Measurements from ENCODE around the gene LARGE1. TPM values are rescaled to one million over a fixed set of nuclear protein-coding genes. Genes with fewer than 3 reads are reported as not detected.

Gene LARGE1
- polyA plus RNA-seq, 3 donors: 0.05 to 0.13 TPM; not detected in 1

DNA sequence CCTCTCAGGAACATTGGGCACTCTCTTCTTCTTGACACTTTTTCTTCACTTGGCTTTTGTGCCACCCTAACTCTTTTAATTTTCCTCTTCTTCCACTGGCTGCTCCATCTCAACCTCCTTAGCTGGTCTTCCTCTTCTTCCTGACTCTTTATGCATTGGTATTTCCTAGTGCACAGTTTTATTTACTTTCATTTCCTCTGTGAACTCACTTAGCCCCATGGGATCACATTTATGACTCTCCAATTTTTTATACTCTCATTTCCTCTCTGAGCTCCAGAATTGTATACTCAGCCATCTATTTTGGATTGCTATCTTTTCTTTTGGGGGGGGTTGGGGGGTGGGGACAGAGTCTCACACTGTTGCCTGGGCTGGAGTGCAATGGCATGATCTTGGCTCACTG lies 38.5 kb upstream of the LARGE1 start:
- intact Hi-C loops (cut with micrococcal nuclease): no loop called here
- Histone ChIP-seq H3K27me3 (ENCODE audit: control insufficient read depth in 2 of 2, insufficient read depth in 2 of 2, low read length in 2 of 2) (no peaks in the 10 kb centered on the region), H3K27ac (ENCODE audit: low read depth in 1 of 2, low read length in 2 of 2) (no peak overlapping the region), H3K9ac (ENCODE audit: insufficient read depth, low read length, poor library complexity, severe bottlenecking) (no peak overlapping the region), H3K4me2 (replicated peaks; ENCODE audit: extremely low read depth, low read length, poor library complexity, severe bottlenecking) (no peak overlapping the region), H3K36me3 (replicated peaks in 1 of 2; ENCODE audit: control insufficient read depth in 1 of 2, insufficient read depth in 2 of 2, low read length in 2 of 2) (no peaks in the 10 kb centered on the region), H2AFZ (ENCODE audit: insufficient read depth, low read depth, low read length, poor library complexity, severe bottlenecking) (no peak overlapping the region), H3K4me1 (ENCODE audit: control insufficient read depth in 1 of 2, insufficient read depth in 2 of 2, low read length in 2 of 2) (no peaks in the 10 kb centered on the region), H3K79me2 (ENCODE audit: insufficient read depth, low read length) (no peaks in the 10 kb centered on the region), H3K9me3 (replicated peaks in 1 of 2; ENCODE audit: control insufficient read depth in 1 of 2, insufficient read depth in 1 of 2, low read length in 2 of 2) (peaks cover 4 to 6% of the 10 kb centered on the region in 2 donors), H3K4me3 (replicated peaks in 1 of 3; ENCODE audit: low read depth in 2 of 3, low read length in 3 of 3) (no peak overlapping the region), H4K20me1 (ENCODE audit: insufficient read depth, low read length) (no peaks in the 10 kb centered on the region)
- H3K27me3 Mint-ChIP-seq (ENCODE audit: low read depth in 3 of 3): peaks cover 0 to 3% (median 0%) of the 10 kb centered on the region in 3 donors
- TF ChIP-seq, protein P1, sequence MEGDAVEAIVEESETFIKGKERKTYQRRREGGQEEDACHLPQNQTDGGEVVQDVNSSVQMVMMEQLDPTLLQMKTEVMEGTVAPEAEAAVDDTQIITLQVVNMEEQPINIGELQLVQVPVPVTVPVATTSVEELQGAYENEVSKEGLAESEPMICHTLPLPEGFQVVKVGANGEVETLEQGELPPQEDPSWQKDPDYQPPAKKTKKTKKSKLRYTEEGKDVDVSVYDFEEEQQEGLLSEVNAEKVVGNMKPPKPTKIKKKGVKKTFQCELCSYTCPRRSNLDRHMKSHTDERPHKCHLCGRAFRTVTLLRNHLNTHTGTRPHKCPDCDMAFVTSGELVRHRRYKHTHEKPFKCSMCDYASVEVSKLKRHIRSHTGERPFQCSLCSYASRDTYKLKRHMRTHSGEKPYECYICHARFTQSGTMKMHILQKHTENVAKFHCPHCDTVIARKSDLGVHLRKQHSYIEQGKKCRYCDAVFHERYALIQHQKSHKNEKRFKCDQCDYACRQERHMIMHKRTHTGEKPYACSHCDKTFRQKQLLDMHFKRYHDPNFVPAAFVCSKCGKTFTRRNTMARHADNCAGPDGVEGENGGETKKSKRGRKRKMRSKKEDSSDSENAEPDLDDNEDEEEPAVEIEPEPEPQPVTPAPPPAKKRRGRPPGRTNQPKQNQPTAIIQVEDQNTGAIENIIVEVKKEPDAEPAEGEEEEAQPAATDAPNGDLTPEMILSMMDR (IDR thresholded peaks at IDR 0.05): no peak
- H3K36me3 Mint-ChIP-seq: no peaks in the 10 kb centered on the region
- H3K9me3 Mint-ChIP-seq: peaks cover 0 to 13% (median 1%) of the 10 kb centered on the region in 7 donors
- no peak overlapping the region for H3K27ac Mint-ChIP-seq
- no peaks in the 10 kb centered on the region for H3K4me1 Mint-ChIP-seq
- no peak for DNase-seq
- H3K4me3 Mint-ChIP-seq: no peak overlapping the region

DNA sequence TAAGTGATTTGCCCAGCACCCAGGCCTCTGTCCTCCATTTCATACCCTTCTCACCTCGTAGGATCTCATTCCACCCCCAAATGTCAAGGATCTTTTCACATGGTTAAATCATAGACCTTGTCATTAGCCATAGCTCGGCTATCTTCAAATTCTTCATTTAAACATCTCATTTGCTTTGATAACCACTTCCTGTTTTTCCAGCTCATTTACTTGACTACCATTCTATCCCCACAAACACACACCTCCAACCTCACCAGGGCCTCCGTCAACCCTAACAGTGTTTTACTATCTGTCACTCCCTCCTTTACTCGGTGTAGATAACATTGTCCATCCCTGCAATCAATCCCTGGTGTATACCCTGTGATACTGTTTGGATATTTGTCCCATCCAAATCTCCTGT lies 36.8 kb upstream of the LARGE1 start:
- WGBS (ENCODE audit: insufficient coverage): 54% methylated on average over 3 of the region's 4 CpGs
- Histone ChIP-seq H3K4me3 (replicated peaks in 1 of 3; ENCODE audit: low read depth in 2 of 3, low read length in 3 of 3) (no peak overlapping the region), H3K9ac (ENCODE audit: insufficient read depth, low read length, poor library complexity, severe bottlenecking) (no peak overlapping the region), H3K27me3 (ENCODE audit: control insufficient read depth in 2 of 2, insufficient read depth in 2 of 2, low read length in 2 of 2) (no peaks in the 10 kb centered on the region), H3K9me3 (replicated peaks in 1 of 2; ENCODE audit: control insufficient read depth in 1 of 2, insufficient read depth in 1 of 2, low read length in 2 of 2) (peaks cover 3 to 4% of the 10 kb centered on the region in 2 donors), H3K4me2 (replicated peaks; ENCODE audit: extremely low read depth, low read length, poor library complexity, severe bottlenecking) (no peak overlapping the region), H3K27ac (ENCODE audit: low read depth in 1 of 2, low read length in 2 of 2) (no peak overlapping the region), H4K20me1 (ENCODE audit: insufficient read depth, low read length) (no peaks in the 10 kb centered on the region), H3K4me1 (ENCODE audit: control insufficient read depth in 1 of 2, insufficient read depth in 2 of 2, low read length in 2 of 2) (no peaks in the 10 kb centered on the region), H3K79me2 (ENCODE audit: insufficient read depth, low read length) (no peaks in the 10 kb centered on the region), H2AFZ (ENCODE audit: insufficient read depth, low read depth, low read length, poor library complexity, severe bottlenecking) (no peak overlapping the region), H3K36me3 (replicated peaks in 1 of 2; ENCODE audit: control insufficient read depth in 1 of 2, insufficient read depth in 2 of 2, low read length in 2 of 2) (no peaks in the 10 kb centered on the region)
- Mint-ChIP-seq H3K36me3 (no peaks in the 10 kb centered on the region), H3K9me3 (peaks cover 0 to 9% (median 2%) of the 10 kb centered on the region in 7 donors), H3K4me3 (no peak overlapping the region), H3K27ac (no peak overlapping the region), H3K4me1 (no peaks in the 10 kb centered on the region), H3K27me3 (ENCODE audit: low read depth in 3 of 3) (no peaks in the 10 kb centered on the region)
- DNase-seq: no peak
- TF ChIP-seq, protein P1 (IDR thresholded peaks at IDR 0.05): no peak
- intact Hi-C loops (cut with micrococcal nuclease): no loop called here
